HL-60/S4 treated with phorbol 12-myristate 13-acetate at 8.2 ng/mL for 4 days and 3 days (cell line): ENCODE results near the gene BLOC1S3.

ENCODE experiments used
- in situ Hi-C: fragments of 300-500 bp; cut with MboI; formaldehyde crosslinking; loops from 2 replicates; pipeline ENCODE4 v1.15.0; 2022; ENCODE audit warnings: low sequenced_read_pairs

Gene BLOC1S3

DNA sequence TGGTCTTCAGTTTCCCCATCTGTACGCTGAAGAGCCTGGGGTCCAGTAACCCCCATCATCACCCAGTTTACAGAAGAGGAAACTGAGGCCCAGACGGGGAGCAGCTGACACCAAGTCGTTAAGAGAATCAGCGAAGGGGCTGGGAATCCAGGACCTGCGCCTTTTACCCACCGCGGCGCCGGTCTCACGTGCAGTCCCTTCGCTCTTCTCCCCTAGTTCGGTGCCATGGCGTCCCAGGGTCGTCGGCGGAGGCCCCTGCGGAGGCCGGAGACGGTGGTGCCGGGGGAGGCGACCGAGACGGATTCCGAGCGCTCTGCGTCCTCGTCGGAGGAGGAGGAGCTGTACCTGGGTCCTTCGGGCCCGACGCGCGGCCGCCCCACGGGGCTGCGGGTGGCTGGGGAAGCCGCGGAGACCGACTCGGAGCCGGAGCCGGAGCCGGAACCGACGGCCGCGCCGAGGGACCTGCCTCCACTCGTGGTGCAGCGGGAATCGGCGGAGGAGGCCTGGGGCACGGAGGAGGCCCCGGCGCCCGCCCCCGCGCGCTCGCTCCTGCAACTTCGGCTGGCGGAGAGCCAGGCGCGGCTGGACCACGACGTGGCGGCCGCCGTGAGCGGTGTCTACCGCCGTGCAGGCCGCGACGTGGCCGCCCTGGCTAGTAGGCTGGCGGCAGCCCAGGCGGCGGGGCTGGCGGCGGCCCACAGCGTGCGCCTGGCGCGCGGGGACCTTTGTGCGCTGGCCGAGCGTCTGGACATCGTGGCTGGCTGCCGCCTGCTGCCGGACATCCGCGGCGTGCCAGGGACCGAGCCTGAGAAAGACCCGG is 698 bp downstream of the BLOC1S3 start:
- in situ Hi-C loops = no loop called here

DNA sequence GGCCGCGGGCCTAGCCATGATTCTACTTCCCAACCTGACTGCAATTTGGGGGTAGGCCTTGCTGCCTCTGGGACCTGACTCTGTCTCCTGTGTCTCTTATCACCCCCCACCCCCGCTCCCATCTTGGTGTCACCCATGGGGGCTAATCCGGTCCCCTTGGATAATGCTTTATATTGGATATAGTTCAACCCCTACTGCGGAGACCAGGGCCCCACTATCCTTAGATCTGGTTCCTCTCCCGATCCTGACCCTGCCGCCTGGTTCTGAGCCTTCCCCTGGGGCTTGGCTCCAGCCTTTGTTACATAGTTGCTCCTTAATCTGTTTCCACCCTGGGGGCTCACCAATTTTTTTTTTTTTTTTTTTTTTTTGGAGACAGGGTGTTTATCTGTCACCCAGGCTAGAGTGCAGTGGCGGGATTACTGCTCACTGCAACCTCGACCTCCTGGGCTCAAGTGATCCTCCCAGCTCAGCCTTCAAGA is 1.3 kb downstream of the BLOC1S3 start:
- in situ Hi-C loops = no loop called here

- in situ Hi-C loops = no loop called here
Observed at GRCh38 chr19:45180936-45181335, 2.4 kb downstream of the BLOC1S3 start.

DNA sequence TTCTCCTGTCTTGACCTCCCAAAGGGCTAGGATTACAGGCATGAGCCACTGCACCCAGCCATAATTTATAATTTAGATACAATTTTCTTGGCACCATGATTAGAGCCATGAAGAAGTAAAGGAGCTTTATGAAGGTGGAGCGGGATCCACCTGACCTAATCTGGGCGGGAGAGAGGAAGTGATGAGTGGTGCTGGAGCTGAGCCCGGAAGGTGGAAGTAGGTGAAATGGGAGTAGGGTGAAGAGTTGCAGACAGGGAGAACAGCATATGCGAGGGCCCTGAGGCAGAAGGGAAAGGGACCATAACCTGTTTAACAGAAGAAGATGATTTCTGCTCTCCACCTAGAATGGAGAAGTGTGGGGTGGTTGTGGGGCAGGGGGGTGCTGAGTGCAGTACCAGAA is 4.2 kb downstream of the BLOC1S3 start:
- in situ Hi-C loops = no loop called here

- in situ Hi-C loops = no loop called here
Observed at GRCh38 chr19:45184115-45184514, 5.5 kb downstream of the BLOC1S3 start.

DNA sequence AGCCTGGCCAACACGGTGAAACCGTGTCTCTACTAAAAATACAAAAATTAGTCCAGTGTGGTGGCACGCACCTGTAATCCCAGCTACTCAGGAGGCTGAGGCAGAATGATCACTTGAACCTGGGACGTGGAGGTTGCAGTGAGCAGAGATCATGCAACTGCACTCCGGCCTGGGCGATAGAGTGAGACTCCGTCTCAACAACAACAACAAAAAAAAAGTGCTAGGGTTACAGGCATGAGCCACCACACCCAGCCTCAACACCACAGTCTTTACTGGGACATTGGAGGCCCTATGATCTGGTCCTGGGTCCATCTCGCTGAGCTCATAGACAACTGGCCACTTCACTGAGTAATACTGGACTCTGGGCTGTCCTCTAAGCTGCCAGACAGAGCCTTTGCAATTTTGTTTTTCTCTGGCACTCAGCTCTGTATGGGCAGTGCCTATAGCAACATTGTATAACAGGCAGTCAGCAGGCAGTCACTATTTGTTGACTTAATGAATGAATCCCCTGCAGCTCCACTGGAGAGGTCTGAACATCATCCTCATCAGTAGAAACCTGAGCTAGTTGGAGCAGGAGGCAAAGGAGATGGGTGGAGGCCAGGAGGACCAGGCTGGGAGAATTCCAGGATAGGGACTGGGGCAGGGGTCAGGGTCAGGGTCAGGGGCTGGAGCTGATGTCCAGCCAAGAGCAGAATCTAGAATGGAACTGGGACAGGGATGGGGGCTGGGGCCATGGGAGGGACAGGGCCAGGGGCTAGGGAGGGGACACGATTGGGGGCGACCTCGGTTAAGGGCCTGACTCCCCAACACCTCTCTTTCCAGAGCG is 8.1 kb downstream of the BLOC1S3 start:
- in situ Hi-C loops = no loop called here

DNA sequence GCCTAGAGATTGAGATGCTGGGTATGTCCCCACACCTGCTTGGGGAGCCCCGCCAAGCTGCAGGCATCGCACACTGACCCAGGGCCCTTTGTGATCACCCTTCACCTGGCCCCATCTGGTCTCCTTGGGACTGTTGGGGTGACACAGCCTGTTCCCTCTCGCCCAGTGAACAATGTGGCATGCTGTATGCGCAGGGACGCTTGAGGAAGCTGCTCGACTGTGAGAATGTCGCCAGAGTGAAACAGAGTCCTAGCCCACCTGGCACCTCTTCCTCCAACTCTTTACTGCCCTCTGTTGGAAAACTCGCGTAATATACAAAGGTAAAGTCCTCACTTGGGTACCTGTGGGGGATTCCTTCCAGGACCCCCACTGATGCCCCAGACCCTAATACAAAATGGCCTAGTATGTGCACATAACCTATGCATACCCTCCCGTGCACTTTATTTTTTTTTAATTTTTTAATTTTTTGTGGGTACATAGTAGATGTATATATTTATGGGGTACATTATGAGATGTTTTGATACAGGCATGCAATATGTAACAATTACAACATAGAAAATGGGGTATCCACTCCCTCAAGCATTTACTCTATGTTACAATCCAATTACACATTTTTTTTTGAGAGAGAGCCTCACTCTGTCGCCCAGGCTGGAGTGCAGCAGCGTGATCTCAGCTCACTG is 9.0 kb downstream of the BLOC1S3 start:
- in situ Hi-C loops = no loop called here

GRCh38 chr19:45189971-45190370 is 11.4 kb downstream of the BLOC1S3 start:
- in situ Hi-C loops = no loop called here

- in situ Hi-C loops = no loop called here
Observed at GRCh38 chr19:45191375-45191774, 12.8 kb downstream of the BLOC1S3 start.

- in situ Hi-C loops = no loop called here
Observed at GRCh38 chr19:45195764-45196163, 17.2 kb downstream of the BLOC1S3 start.

DNA sequence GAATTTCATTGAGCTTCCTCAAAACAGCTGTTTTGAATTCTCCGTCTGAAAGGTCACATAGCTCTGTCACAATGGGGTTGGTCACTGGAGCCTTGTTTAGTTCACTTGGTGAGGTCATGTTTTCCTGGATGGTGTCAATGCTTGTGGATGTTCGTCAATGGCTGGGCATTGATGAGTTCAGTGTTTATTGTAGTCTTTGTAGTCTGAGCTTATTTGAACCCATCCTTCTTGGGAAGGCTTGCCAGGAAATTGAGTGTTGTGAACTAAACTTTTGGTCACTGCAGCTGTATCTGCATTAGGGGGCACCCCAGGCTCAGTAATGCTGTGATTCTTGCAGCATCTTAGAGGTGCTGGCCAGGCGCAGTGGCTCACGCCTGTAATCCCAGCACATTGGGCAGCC is 22.0 kb downstream of the BLOC1S3 start:
- in situ Hi-C loops = no loop called here

- in situ Hi-C loops = no loop called here
Observed at GRCh38 chr19:45202637-45203036, 24.1 kb downstream of the BLOC1S3 start.

GRCh38 chr19:45205810-45206209 is 27.2 kb downstream of the BLOC1S3 start:
- in situ Hi-C loops = no loop called here

- in situ Hi-C loops = no loop called here
Observed at GRCh38 chr19:45206328-45206727, 27.7 kb downstream of the BLOC1S3 start.

DNA sequence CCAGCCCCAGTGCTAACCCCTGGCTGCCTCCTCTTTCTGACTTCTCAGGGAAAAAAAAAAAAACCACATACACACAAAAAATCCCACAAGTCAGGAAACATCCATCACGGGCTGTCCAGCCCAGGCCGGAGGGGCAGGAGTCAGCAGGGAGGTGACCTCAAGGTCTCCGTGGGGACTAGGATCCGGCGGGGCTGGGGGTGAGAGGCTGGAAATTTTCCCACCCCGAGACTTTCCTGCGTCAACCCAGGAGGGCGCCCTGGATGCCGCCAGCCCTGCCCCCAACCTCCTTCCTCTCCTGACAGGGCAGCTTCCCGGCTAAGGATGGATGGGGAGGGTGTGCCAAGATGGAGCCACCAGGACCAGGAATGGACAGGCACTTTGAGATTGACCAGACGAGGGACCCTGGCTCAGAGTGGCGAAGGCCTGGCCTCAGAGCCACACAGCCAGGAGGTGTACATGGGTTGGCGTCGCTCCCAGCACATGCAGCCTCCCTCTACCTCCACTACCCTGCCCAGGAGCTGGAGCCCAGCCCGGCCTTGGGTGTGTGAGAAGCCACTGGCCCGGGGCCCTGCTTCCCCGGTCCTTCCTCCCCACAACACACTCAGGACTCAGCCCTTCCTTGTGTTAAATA is 33.3 kb downstream of the BLOC1S3 start:
- in situ Hi-C loops = no loop called here

- in situ Hi-C loops = no loop called here
Observed at GRCh38 chr19:45213031-45213430, 34.4 kb downstream of the BLOC1S3 start.

DNA sequence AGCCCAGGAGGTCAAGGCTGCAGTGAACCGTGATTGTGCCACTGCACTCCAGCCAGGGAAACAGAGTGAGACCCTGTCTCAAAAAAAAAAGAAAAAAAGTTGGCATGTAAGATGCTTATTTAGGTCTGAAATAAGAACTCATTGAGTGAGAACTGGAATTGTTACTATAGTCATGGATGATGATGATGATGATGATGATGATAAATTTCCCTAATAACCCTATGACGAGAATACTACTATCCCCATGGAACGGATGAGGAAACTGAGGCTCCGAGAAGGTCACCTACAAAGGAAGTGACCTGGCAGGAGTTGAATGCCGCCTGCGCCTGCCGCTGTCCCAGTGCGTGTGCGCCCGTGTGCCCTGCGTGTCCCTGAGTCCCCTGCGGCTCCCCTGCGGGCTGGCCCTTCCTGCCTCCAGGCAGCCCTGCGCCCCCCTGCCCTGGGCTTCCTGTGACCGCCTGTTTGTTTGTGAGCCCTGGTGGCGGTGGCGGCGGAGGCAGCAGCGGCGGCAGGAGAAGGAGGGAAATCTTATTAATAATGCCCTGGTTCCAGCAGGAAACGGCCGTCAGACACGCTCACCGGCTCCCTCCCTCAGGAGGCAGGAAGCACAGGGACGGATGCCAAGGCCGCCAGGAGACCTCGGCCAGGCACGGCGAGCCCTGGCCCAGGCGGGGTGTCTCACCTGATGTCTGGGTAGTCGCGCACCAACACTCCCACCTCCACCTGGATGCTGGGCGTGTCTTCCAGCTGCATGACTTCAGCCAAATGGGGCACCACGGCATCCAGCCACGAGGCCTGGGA is 37.0 kb downstream of the BLOC1S3 start:
- in situ Hi-C loops = no loop called here

DNA sequence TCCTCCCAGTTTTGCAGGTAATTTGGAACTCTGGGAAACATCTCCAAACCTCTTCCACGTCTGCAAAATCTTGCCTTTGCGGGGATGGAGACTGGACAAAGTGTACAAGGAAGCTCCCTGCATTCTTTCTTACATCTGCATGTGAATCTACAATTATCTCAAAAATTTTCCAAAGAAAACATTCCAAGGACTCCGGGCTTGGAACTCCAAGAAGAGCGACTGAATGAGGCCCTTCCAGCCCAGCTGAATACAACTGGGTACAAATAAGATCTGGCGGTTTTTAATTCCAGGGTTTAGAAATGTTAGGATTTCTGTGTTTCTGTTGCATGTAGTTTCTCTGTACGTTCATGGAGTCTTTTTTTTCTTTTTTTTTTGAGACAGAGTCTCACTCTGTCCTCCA is 38.1 kb downstream of the BLOC1S3 start:
- in situ Hi-C loops = no loop called here

DNA sequence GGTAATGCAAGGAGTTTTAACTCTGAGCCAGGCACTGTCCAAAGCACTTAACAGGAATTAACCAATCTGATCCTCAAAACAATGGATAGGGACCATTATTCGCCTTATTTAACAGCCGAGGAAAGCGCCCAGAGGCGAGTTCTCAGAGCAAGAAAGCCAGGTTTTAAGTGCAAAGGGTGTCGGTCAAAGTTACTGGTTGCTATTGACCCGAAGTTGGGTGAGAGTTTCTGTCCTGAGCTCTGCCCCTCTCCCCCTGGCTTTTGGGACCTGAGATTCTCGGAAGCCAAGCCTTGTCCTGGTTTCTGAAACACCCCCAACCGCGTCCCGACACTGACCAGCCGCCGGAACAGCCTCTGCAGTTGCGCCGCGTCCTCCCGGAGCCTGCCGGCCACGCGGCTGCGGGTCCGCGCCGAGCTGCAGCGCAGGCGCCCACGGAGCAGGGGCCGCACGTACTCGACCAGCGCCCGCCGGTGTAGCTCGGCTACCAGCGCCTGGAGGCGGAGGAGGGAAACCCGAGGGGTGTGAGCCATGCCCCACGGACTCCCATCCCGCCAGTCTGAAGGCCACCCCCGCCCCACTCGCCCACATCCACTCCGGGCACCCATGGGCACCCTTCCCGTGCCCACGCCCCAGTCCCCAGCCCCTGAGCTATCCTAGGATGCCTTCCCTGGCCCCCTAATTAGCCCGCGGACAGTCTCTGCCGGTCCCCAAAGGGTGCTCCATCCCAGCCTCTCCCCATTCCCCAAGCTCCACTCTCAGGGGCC is 38.8 kb downstream of the BLOC1S3 start:
- in situ Hi-C loops = no loop called here
